ENCODE measurements around the gene APOO.
"Not testable (repeated sequence)": the region's sequence is repeated elsewhere in the genome, so short reads cannot be mapped to it uniquely, and the experiment has no call there.

The APOO gene

GRCh38 chrX:23859238-23859637 is 48.5 kb downstream of the APOO start:
- DNase-seq (ENCODE audit: low read depth): not testable (repeated sequence)

- no peak for DNase-seq (ENCODE audit: low read depth)
Observed at GRCh38 chrX:23857935-23858334, 49.8 kb downstream of the APOO start.

GRCh38 chrX:23857363-23857762 is 50.4 kb downstream of the APOO start:
- DNase-seq (ENCODE audit: low read depth): no peak

GRCh38 chrX:23855569-23855968 is 52.2 kb downstream of the APOO start:
- DNase-seq (ENCODE audit: low read depth): no peak

- no peak for DNase-seq (ENCODE audit: low read depth)
Observed at GRCh38 chrX:23854945-23855344, 52.8 kb downstream of the APOO start.

GRCh38 chrX:23854122-23854521 is 53.6 kb downstream of the APOO start:
- DNase-seq (ENCODE audit: low read depth): no peak

GRCh38 chrX:23851544-23851943 is 56.2 kb downstream of the APOO start:
- DNase-seq (ENCODE audit: low read depth): no peak

GRCh38 chrX:23849241-23849640 is 58.5 kb downstream of the APOO start:
- DNase-seq (ENCODE audit: low read depth): no peak

- no peak for DNase-seq (ENCODE audit: low read depth)
Observed at GRCh38 chrX:23845351-23845817, 62.4 kb downstream of the APOO start.

- DNase-seq (ENCODE audit: low read depth): no peak
Observed at GRCh38 chrX:23844502-23845138, 63.1 kb downstream of the APOO start.

GRCh38 chrX:23841847-23842522 is 65.8 kb downstream of the APOO start:
- no peak for DNase-seq (ENCODE audit: low read depth)

GRCh38 chrX:23840674-23841073 is 67.1 kb downstream of the APOO start:
- DNase-seq (ENCODE audit: low read depth): no peak

GRCh38 chrX:23838953-23839352 is 68.8 kb downstream of the APOO start:
- no peak for DNase-seq (ENCODE audit: low read depth)

GRCh38 chrX:23832721-23833120 is 75.0 kb downstream of the APOO start:
- DNase-seq (ENCODE audit: low read depth): no peak

GRCh38 chrX:23828881-23829280 is 78.9 kb downstream of the APOO start:
- no peak for DNase-seq (ENCODE audit: low read depth)

- DNase-seq (ENCODE audit: low read depth): no peak
Observed at GRCh38 chrX:23826653-23827052, 81.1 kb downstream of the APOO start.

GRCh38 chrX:23826216-23826615 is 81.5 kb downstream of the APOO start:
- DNase-seq (ENCODE audit: low read depth): no peak

GRCh38 chrX:23825675-23826074 is 82.1 kb downstream of the APOO start:
- no peak for DNase-seq (ENCODE audit: low read depth)

- DNase-seq (ENCODE audit: low read depth): no peak
Observed at GRCh38 chrX:23822841-23823240, 84.9 kb downstream of the APOO start.

- DNase-seq (ENCODE audit: low read depth): no peak
Observed at GRCh38 chrX:23822397-23822796, 85.3 kb downstream of the APOO start.

GRCh38 chrX:23821847-23822246 is 85.9 kb downstream of the APOO start:
- no peak for DNase-seq (ENCODE audit: low read depth)

- DNase-seq (ENCODE audit: low read depth): no peak
Observed at GRCh38 chrX:23820235-23820782, 87.4 kb downstream of the APOO start.

GRCh38 chrX:23819385-23820234 is 88.1 kb downstream of the APOO start:
- DNase-seq (ENCODE audit: low read depth): no peak

Measured in fibroblast of the conjunctiva (primary cell).